ENCODE data around the gene CTNNA1.
"Not testable (repeated sequence)": the region's sequence is repeated elsewhere in the genome, so short reads cannot be mapped to it uniquely, and the experiment has no call there.

The CTNNA1 gene

GRCh38 chr5:138910546-138911185, 157.4 kb downstream of the CTNNA1 start:
- no peak overlapping the region for H3K27ac ChIP-seq
- TF ChIP-seq, protein P1, sequence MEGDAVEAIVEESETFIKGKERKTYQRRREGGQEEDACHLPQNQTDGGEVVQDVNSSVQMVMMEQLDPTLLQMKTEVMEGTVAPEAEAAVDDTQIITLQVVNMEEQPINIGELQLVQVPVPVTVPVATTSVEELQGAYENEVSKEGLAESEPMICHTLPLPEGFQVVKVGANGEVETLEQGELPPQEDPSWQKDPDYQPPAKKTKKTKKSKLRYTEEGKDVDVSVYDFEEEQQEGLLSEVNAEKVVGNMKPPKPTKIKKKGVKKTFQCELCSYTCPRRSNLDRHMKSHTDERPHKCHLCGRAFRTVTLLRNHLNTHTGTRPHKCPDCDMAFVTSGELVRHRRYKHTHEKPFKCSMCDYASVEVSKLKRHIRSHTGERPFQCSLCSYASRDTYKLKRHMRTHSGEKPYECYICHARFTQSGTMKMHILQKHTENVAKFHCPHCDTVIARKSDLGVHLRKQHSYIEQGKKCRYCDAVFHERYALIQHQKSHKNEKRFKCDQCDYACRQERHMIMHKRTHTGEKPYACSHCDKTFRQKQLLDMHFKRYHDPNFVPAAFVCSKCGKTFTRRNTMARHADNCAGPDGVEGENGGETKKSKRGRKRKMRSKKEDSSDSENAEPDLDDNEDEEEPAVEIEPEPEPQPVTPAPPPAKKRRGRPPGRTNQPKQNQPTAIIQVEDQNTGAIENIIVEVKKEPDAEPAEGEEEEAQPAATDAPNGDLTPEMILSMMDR (IDR thresholded peaks at IDR 0.05), result no peak
- no peak overlapping the region for H3K4me3 ChIP-seq
- DNase-seq (ENCODE audit: low spot score), result no peak

DNA sequence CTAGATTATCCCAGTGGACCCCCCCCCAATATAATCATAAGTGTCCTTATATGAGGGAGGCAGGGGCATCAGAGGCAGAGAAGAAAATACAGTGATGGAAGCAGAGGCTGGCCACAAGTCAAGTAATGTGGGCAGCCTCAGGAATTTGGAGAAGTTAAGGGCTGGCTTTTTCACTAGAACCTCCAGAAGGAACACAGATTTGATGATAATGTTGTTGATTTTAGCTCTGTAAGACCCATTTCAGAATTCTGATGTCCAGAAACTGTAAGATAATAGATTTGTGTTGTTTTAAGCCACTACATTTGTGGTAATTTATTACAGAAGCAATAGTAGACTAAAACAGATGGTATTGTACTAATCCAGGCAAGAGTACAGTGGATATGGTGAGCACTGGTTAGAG, 158.2 kb downstream of the CTNNA1 start:
- no peak for DNase-seq (ENCODE audit: low spot score)
- TF ChIP-seq, protein P1 (IDR thresholded peaks at IDR 0.05), result no peak
- Histone ChIP-seq H3K27ac (no peak overlapping the region), H3K4me3 (no peak overlapping the region)

- TF ChIP-seq, protein P1 (IDR thresholded peaks at IDR 0.05), result no peak
- no peak overlapping the region for H3K4me3 ChIP-seq
- H3K27ac ChIP-seq, result no peak overlapping the region
- no peak for DNase-seq (ENCODE audit: low spot score)
Observed at GRCh38 chr5:138912093-138912492, 158.9 kb downstream of the CTNNA1 start.

- TF ChIP-seq, protein P1 (IDR thresholded peaks at IDR 0.05), result no peak
- H3K4me3 ChIP-seq, result no peak overlapping the region
- DNase-seq (ENCODE audit: low spot score), result no peak
- no peak overlapping the region for H3K27ac ChIP-seq
Observed at GRCh38 chr5:138913773-138914172, 160.5 kb downstream of the CTNNA1 start.

DNA sequence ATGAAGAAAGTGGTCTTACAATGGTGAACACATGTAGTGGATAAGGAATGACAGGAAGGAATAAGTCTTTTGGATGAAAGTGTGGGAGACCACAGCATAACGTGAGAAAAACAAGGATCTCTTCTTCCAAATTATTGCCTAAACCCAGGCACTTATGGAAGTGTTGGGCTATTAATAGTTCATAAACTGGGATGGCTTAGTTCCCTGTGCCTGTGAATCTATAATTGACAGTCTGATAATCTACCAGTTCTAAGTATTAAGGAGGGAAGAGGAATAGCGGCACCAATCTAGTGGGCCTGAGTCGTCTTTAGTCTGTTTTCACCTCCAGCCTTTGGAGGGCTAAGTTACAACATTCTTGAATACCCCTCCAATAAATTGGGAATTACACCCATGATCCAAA, 161.1 kb downstream of the CTNNA1 start:
- no peak for DNase-seq (ENCODE audit: low spot score)
- H3K27ac ChIP-seq, result no peak overlapping the region
- TF ChIP-seq, protein P1 (IDR thresholded peaks at IDR 0.05), result no peak
- H3K4me3 ChIP-seq, result no peak overlapping the region

DNA sequence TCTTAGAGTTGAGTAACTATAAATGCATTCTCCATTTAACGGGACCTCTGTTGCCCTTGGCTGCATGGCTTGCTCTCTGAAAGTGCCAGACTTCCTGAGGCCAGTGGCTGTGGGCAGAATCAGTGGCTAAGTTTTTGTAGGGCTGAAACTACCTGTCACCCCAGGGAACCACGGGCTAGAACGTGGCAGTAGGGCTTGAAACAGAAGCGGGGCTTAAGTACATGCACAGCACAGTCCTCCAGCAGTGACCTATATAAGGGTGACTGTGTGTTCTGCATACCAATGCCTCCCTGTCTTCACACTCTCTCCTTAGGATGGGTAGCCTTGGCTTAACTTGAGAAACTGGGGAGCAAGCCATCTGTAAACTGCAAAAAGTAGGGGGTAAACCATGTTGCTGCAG, 165.5 kb downstream of the CTNNA1 start:
- Histone ChIP-seq H3K27ac (no peak overlapping the region), H3K4me3 (no peak overlapping the region)
- DNase-seq (ENCODE audit: low spot score), result no peak
- TF ChIP-seq, protein P1 (IDR thresholded peaks at IDR 0.05), result no peak

DNA sequence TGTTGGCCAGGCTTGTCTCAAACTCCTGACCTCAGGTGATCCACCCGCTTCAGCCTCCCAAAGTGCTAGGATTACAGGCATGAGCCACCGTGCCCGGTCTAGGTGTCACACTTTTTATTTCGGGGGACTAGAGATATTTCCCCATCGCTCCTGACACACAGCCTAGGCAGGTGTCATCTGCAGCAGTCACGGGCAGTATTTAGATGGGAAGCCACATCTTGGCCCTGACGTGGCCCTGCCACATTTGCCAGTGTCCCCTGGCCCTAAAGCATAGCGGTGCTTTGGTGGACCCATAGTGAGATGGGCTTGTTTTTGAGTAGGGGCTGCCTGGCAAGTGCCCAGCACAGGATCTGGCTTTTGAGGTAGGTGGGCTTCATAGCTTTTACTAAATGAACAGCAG, 167.0 kb downstream of the CTNNA1 start:
- DNase-seq (ENCODE audit: low spot score), result no peak
- TF ChIP-seq, protein P1 (IDR thresholded peaks at IDR 0.05), result no peak
- H3K4me3 ChIP-seq, result no peak overlapping the region
- H3K27ac ChIP-seq, result no peak overlapping the region

DNA sequence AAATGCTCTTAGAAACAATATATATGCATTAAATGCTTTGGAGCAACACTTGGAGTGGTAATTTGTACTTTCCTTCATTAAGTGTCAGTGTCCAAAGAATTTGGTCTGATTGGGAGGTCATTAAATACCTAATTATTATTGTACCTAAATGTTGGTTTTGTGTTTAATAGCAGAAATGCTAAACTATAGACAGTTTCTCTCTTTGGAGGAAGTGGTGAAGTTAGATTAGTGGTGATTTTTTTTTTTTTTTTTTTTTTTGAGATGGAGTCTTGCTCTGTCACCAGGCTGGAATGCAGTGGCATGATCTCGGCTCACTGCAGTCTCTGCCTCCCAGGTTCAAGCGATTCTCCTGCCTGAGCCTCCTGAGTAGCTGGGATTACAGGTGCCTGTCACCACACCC, 168.1 kb downstream of the CTNNA1 start:
- not testable (repeated sequence) for H3K4me3 ChIP-seq; DNase-seq (ENCODE audit: low spot score); H3K27ac ChIP-seq
